ENCODE results near the gene RNF7. TPM values are rescaled to one million over a fixed set of nuclear protein-coding genes. Genes with fewer than 3 reads are reported as not detected.
"Not testable (repeated sequence)": the region's sequence is repeated elsewhere in the genome, so short reads cannot be mapped to it uniquely, and the experiment has no call there.

Gene RNF7
- total RNA-seq, 2 experiments from 2014 or later = 68.8 to 72.9 TPM

- peaks cover 47% of the 10 kb centered on the region for H3K4me1 Mint-ChIP-seq
- ChIA-PET POLR2A (interaction anchor here (0.6 to 5.1 kb wide), 8 partner anchors 13 to 298 kb away, joined by 3 to 90 read pairs (median 10); partner anchors contain the start of genes ATP1B3 and RASA2), CTCF (interaction anchor here (1.0 to 4.4 kb wide), 6 partner anchors 23 to 173 kb away, joined by 4 to 76 read pairs (median 18); partner anchors contain the start of gene ATP1B3)
- H3K36me3 Mint-ChIP-seq (ENCODE audit: low read depth) = peaks cover 17% of the 10 kb centered on the region
- H3K4me3 Mint-ChIP-seq = peak overlapping the region; percentile 88
- H3K27me3 Mint-ChIP-seq = no peaks in the 10 kb centered on the region
- no peak overlapping the region for H3K27ac Mint-ChIP-seq
- DNase-seq = no peak
- no peaks in the 10 kb centered on the region for H3K9me3 Mint-ChIP-seq
Measured at GRCh38 chr3:141739731-141740130, 1.6 kb downstream of the RNF7 start.

- POLR2A ChIA-PET = interaction anchor here (0.6 to 5.1 kb wide), 7 partner anchors 12 to 298 kb away, joined by 3 to 90 read pairs (median 9); partner anchors contain the start of genes ATP1B3 and RASA2
- no peak for DNase-seq
- Mint-ChIP-seq H3K4me3 (no peak overlapping the region), H3K4me1 (peaks cover 47% of the 10 kb centered on the region), H3K27ac (no peak overlapping the region), H3K9me3 (no peaks in the 10 kb centered on the region), H3K36me3 (ENCODE audit: low read depth) (peaks cover 21% of the 10 kb centered on the region), H3K27me3 (no peaks in the 10 kb centered on the region)
- CTCF ChIA-PET = interaction anchor here (1.0 to 4.4 kb wide), 4 partner anchors 57 to 173 kb away, joined by 4 to 76 read pairs (median 18); partner anchors contain the start of gene ATP1B3
Measured at GRCh38 chr3:141740349-141740748, 2.3 kb downstream of the RNF7 start.

DNA sequence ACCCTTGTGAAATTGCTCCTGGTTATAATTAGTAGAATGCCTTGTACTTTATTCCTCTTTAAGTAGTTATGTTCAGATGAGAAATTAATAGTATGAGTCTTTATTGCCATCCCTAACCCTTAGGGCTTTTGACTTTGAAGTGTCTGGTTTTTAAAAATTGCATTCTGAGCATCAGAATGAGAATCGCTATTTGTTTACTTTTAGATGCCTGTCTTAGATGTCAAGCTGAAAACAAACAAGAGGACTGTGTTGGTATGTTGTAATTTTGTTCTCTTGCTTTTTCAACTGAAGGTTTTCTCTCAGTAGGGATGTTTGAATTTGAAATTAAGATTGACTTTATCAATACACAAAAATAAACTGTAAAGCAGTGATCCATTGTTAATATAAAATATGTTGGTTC lies 5.2 kb downstream of the RNF7 start:
- H3K27ac Mint-ChIP-seq = no peak overlapping the region
- ChIA-PET CTCF (no interaction called here), POLR2A (no interaction called here)
- no peak overlapping the region for H3K4me3 Mint-ChIP-seq
- H3K36me3 Mint-ChIP-seq (ENCODE audit: low read depth) = peaks cover 36% of the 10 kb centered on the region
- H3K4me1 Mint-ChIP-seq = peaks cover 38% of the 10 kb centered on the region
- no peaks in the 10 kb centered on the region for H3K27me3 Mint-ChIP-seq
- no peaks in the 10 kb centered on the region for H3K9me3 Mint-ChIP-seq
- no peak for DNase-seq

DNA sequence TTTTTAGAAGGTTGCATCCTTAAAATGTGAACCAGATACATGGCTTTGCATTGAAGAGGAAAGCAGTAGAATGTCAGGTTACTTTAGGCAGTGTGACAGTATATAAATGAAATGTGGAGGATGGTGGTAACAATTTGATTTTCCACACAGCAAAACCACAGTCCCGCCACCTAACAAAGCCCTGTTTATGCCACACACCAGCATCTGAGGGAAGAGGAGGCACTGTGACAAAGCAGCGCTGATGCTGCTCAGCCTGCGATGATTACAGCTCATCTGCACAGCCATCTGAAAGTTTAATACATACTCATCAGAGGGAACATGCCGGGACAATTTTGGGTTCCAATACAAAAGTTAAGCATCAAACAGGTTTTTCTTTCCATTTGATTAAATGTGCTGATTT lies 8.9 kb downstream of the RNF7 start:
- H3K27ac Mint-ChIP-seq = no peak overlapping the region
- H3K9me3 Mint-ChIP-seq = no peaks in the 10 kb centered on the region
- peaks cover 43% of the 10 kb centered on the region for H3K36me3 Mint-ChIP-seq (ENCODE audit: low read depth)
- H3K4me3 Mint-ChIP-seq = no peak overlapping the region
- POLR2A ChIA-PET = no interaction called here
- H3K27me3 Mint-ChIP-seq = no peaks in the 10 kb centered on the region
- peaks cover 13% of the 10 kb centered on the region for H3K4me1 Mint-ChIP-seq
- CTCF ChIA-PET = no interaction called here
- no peak for DNase-seq

DNA sequence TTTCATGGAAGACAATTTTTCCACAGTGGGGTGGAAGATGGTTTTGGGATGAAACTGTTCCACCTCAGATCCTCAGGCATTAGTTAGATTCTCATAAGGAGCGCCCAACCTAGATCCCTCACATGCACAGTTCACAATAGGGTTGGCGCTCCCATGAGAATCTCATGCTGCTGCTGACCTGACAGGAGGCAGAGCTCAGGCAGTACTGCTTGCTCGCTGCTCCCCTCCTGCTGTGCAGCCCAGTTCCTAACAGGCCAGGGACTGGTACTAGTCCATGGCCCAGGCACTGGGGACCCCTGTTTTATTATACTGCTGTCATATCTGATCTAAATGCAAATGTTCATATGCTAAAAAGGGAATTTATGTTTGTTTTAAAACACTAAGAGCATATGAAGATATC lies 15.3 kb downstream of the RNF7 start:
- no peak for DNase-seq
- Mint-ChIP-seq H3K4me3 (no peak overlapping the region), H3K27ac (no peak overlapping the region), H3K4me1 (no peaks in the 10 kb centered on the region), H3K36me3 (ENCODE audit: low read depth) (peaks cover 12% of the 10 kb centered on the region), H3K27me3 (no peaks in the 10 kb centered on the region), H3K9me3 (no peaks in the 10 kb centered on the region)
- ChIA-PET CTCF (no interaction called here), POLR2A (interaction anchor here (0.6 to 2.0 kb wide), 2 partner anchors 14 to 276 kb away, joined by 4 to 11 read pairs; no protein-coding TSS in a partner anchor)

GRCh38 chr3:141754032-141754431 lies 15.9 kb downstream of the RNF7 start:
- Mint-ChIP-seq H3K4me1 (no peaks in the 10 kb centered on the region), H3K27me3 (no peaks in the 10 kb centered on the region), H3K9me3 (no peaks in the 10 kb centered on the region), H3K27ac (no peak overlapping the region), H3K36me3 (ENCODE audit: low read depth) (peaks cover 10% of the 10 kb centered on the region), H3K4me3 (no peak overlapping the region)
- no peak for DNase-seq
- CTCF ChIA-PET = no interaction called here
- POLR2A ChIA-PET = interaction anchor here (2.0 kb wide), 1 partner anchor 43 kb away, joined by 6 read pairs; no protein-coding TSS in a partner anchor

GRCh38 chr3:141762552-141762951 lies 24.5 kb downstream of the RNF7 start:
- H3K27me3 Mint-ChIP-seq; H3K4me3 Mint-ChIP-seq; H3K36me3 Mint-ChIP-seq (ENCODE audit: low read depth): not testable (repeated sequence)

GRCh38 chr3:141763088-141763750 lies 25.1 kb downstream of the RNF7 start, which contains the start of gene GRK7:
Gene GRK7 (plus strand): TSS chr3:141763408. CDS start chr3:141778285, 14,877 bp downstream.
- Mint-ChIP-seq H3K27ac (no peak within 1 kb of the TSS), H3K9me3 (no peaks in the 10 kb centered on the region), H3K4me1 (peaks cover 19% of the 10 kb centered on the region), H3K27me3 (no peaks in the 10 kb centered on the region), H3K36me3 (ENCODE audit: low read depth) (no peaks in the 10 kb centered on the region), H3K4me3 (no peak within 1 kb of the TSS)
- DNase-seq = no peak
- CTCF ChIA-PET = interaction anchor here (1.0 to 1.2 kb wide), 2 partner anchors 25 to 150 kb away, joined by 3 to 4 read pairs; partner anchors contain the start of gene RNF7
- POLR2A ChIA-PET = interaction anchor here (1.1 to 1.7 kb wide), 3 partner anchors 11 to 34 kb away, joined by 3 to 6 read pairs (median 3); no protein-coding TSS in a partner anchor

More at GRCh38 chr3:141762552-141762951, 24.5 kb downstream of the RNF7 start:
- CTCF ChIA-PET, DNase-seq, H3K9me3 Mint-ChIP-seq, H3K27ac Mint-ChIP-seq: not testable (repeated sequence)
- peaks cover 13% of the 10 kb centered on the region for H3K4me1 Mint-ChIP-seq
- POLR2A ChIA-PET = interaction anchor here (1.1 to 1.7 kb wide), 3 partner anchors 10 to 34 kb away, joined by 3 to 6 read pairs (median 3); no protein-coding TSS in a partner anchor

GRCh38 chr3:141764045-141764444 lies 25.9 kb downstream of the RNF7 start:
- no peak overlapping the region for H3K27ac Mint-ChIP-seq
- no peak overlapping the region for H3K4me3 Mint-ChIP-seq
- peaks cover 25% of the 10 kb centered on the region for H3K4me1 Mint-ChIP-seq
- ChIA-PET CTCF (interaction anchor here (1.0 to 1.2 kb wide), 2 partner anchors 26 to 149 kb away, joined by 3 to 4 read pairs; partner anchors contain the start of gene RNF7), POLR2A (interaction anchor here (1.7 kb wide), 1 partner anchor 33 kb away, joined by 6 read pairs; no protein-coding TSS in a partner anchor)
- no peaks in the 10 kb centered on the region for H3K9me3 Mint-ChIP-seq
- no peaks in the 10 kb centered on the region for H3K36me3 Mint-ChIP-seq (ENCODE audit: low read depth)
- DNase-seq = no peak
- H3K27me3 Mint-ChIP-seq = no peaks in the 10 kb centered on the region

GRCh38 chr3:141764465-141764864 lies 26.4 kb downstream of the RNF7 start:
- POLR2A ChIA-PET = no interaction called here
- Mint-ChIP-seq H3K27me3 (no peaks in the 10 kb centered on the region), H3K36me3 (ENCODE audit: low read depth) (no peaks in the 10 kb centered on the region), H3K27ac (no peak overlapping the region), H3K4me1 (peaks cover 26% of the 10 kb centered on the region), H3K4me3 (no peak overlapping the region), H3K9me3 (no peaks in the 10 kb centered on the region)
- CTCF ChIA-PET = interaction anchor here (1.2 kb wide), 1 partner anchor 148 kb away, joined by 4 read pairs; no protein-coding TSS in a partner anchor
- DNase-seq = no peak

DNA sequence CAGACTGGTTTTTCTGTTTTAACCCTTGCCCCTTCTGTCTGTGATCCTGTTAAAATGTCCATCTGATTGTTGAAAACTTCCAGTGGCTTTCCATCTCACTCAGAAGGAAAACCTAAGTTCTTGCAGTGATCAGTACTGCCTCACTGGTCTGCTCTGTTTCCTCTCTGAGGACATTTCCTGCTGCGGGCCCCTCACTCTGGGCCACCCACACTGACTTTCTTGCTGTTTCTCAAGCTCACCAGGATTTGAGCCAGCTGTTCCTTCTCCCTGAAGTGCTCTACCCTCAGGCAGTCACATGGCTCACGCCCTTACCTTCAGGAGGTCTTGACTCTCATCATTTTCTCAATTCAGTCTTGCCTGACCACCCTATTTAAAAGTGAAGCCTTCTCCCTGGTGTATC lies 26.9 kb downstream of the RNF7 start:
- no peaks in the 10 kb centered on the region for H3K9me3 Mint-ChIP-seq
- DNase-seq = no peak
- ChIA-PET POLR2A (interaction anchor here (2.1 kb wide), 1 partner anchor 10 kb away, joined by 7 read pairs; no protein-coding TSS in a partner anchor), CTCF (interaction anchor here (1.1 kb wide), 1 partner anchor 31 kb away, joined by 4 read pairs; no protein-coding TSS in a partner anchor)
- no peak overlapping the region for H3K4me3 Mint-ChIP-seq
- no peaks in the 10 kb centered on the region for H3K36me3 Mint-ChIP-seq (ENCODE audit: low read depth)
- peaks cover 26% of the 10 kb centered on the region for H3K4me1 Mint-ChIP-seq
- H3K27me3 Mint-ChIP-seq = no peaks in the 10 kb centered on the region
- H3K27ac Mint-ChIP-seq = no peak overlapping the region

DNA sequence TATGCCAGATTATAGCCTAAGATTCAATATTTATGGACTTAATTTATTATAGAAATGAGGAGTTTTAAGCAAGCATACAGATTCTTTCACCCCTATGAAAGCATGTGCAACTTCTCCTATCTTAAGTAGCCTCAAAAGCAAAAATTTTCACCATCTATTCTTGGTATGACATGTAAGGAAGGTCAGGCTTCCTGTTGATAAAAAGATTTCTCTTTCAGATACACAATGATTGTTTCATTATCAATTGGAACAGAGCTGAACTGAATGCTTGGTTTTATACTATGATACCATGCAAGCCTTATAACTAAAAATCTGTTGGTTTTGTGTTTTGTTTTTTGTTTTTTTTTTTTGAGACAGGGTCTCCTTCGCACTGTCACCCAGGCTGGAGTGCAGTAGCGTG lies 29.0 kb downstream of the RNF7 start:
- H3K4me1 Mint-ChIP-seq = peaks cover 26% of the 10 kb centered on the region

DNA sequence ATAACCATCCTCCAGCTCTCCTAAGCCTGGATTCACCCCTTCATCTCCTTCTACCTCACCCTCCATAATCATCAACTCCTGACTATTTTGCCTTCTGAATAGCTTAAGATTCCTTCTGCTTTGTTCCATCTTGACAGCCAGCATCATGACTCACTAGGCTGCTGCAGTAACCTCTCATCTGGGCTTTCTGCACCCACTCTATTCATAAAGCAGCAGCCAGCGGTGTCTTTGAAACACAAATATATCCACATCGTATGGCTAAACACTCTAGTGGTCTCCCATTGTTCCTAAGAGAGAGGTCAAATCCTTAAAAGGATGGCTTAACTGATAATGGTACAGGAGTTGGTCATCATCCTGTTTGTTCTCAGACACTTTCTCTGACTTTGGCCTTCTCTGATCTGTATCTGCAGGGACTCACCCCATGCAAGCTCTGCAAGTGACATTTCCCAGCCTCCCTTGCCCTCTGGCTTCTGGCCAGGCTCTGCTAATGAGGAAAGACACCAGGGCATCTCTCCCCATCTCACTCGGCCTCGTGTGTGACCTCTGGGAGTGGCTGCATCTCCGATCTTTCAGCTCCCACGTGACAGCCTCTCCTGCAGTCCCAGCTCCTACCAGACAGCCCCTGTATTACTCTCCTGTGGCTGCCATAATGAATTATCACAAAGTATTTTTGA lies 31.3 kb downstream of the RNF7 start:
- ChIA-PET CTCF (no interaction called here), POLR2A (no interaction called here)
- no peaks in the 10 kb centered on the region for H3K27me3 Mint-ChIP-seq
- H3K9me3 Mint-ChIP-seq = no peaks in the 10 kb centered on the region
- H3K4me3 Mint-ChIP-seq = no peak overlapping the region
- DNase-seq = no peak
- H3K4me1 Mint-ChIP-seq = peaks cover 26% of the 10 kb centered on the region
- no peak overlapping the region for H3K27ac Mint-ChIP-seq
- H3K36me3 Mint-ChIP-seq (ENCODE audit: low read depth) = no peaks in the 10 kb centered on the region

More for the DNA sequence above, 29.0 kb downstream of the RNF7 start:
- Mint-ChIP-seq H3K36me3 (ENCODE audit: low read depth) (no peaks in the 10 kb centered on the region), H3K27ac (no peak overlapping the region), H3K4me3 (no peak overlapping the region), H3K27me3 (no peaks in the 10 kb centered on the region), H3K9me3 (no peaks in the 10 kb centered on the region)
- CTCF ChIA-PET = interaction anchor here (1.1 to 2.1 kb wide), 3 partner anchors 30 to 126 kb away, joined by 3 to 6 read pairs (median 4); no protein-coding TSS in a partner anchor
- no peak for DNase-seq
- POLR2A ChIA-PET = interaction anchor here (0.7 to 2.1 kb wide), 3 partner anchors 12 to 31 kb away, joined by 3 to 7 read pairs (median 4); no protein-coding TSS in a partner anchor
